Mucosa of descending colon (tissue), 3 donors: ENCODE measurements around the gene RSAD1. TPM values are rescaled to one million over a fixed set of nuclear protein-coding genes. Genes with fewer than 3 reads are reported as not detected.

Source experiments
- ATAC-seq: fragments of 200-7000 bp; cut with Tn5 transposase; one replicate; pipeline ENCODE4 v1.9.1; 2020; ENCODE audit warnings: mild to moderate bottlenecking, moderate library complexity
- DNase-seq, 3 donors: peaks; one replicate each; pipeline ENCODE4 v3.0.0-alpha.2; 2020
- H3K36me3 ChIP-seq: fragments of 200-600 bp; one replicate; pipeline ENCODE4 v1.8.0; 2021; ENCODE audit warnings: low read depth, mild to moderate bottlenecking
- H3K4me1 ChIP-seq: fragments of 200-600 bp; one replicate; pipeline ENCODE4 v1.8.0; 2021; ENCODE audit warnings: low read depth, mild to moderate bottlenecking
- H3K4me3 ChIP-seq: fragments of 200-600 bp; one replicate; pipeline ENCODE4 v1.8.0; 2021; ENCODE audit warnings: mild to moderate bottlenecking
- H3K9me3 ChIP-seq: fragments of 200-600 bp; one replicate; pipeline ENCODE4 v1.8.0; 2021; ENCODE audit warnings: mild to moderate bottlenecking
- intact Hi-C, 2 donors: fragments of 100-400 bp; cut with DNase I in 1 of 2; cut with micrococcal nuclease in 1 of 2; formaldehyde crosslinking; loops; one replicate each; pipeline versions ENCODE4 v1.11.0 to v1.11.1; 2022; cut with DNase I, micrococcal nuclease
- total RNA-seq, 3 donors: library from RNA; stranded (reverse); fragmentation: NEBNext Ultra II Directional in 2 of 3; extraction: Animal tissue kit (Norgen Biotek cat#: 25700) in 2 of 3; gene quantifications; one replicate each; pipeline versions ENCODE4 v1.2.1 to v1.2.4, GENCODE V29; 2021 to 2023
- TF ChIP-seq, protein P1 (sequence below): fragments of 200-600 bp; IDR thresholded peaks from one replicate; pipeline ENCODE4 v1.8.0; 2022; ENCODE audit warnings: antibody characterized with exemption, mild to moderate bottlenecking
- donor health status: DM: no; HTN: no; CAD: no; lungs with moderate emphysema.
- donor health status: DM: no; HTN: no; CAD: no.
- donor health status: DM: no; HTN: yes; CAD: no.

The RSAD1 gene
- total RNA-seq, 3 donors from 2014 or later = 35.9 to 38.2 (median 37.7) TPM

DNA sequence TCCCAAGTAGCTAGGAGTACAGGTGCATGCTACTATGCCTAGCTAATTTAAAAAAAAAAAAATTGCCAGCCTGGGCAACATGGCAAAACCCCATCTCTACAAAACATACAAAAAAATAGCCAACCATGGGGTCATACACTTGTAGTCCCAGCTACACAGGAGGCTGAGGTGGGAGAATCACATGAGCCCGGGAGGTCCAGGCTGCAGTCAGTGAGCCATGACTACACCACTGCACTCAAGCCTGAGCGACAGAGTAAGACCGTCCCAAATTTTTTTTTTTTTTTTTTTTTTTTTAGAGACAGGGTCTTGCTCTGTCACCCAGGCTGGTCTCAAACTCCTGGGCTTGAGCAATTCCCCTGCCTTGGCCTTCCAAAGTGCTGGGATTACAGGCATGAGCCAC, 24.8 kb upstream of the RSAD1 start:
- H3K9me3 ChIP-seq = no peaks in the 10 kb centered on the region
- no peaks in the 10 kb centered on the region for H3K36me3 ChIP-seq
- H3K4me3 ChIP-seq = no peak overlapping the region
- no peak for DNase-seq
- ATAC-seq = no peak
- TF ChIP-seq, protein P1, sequence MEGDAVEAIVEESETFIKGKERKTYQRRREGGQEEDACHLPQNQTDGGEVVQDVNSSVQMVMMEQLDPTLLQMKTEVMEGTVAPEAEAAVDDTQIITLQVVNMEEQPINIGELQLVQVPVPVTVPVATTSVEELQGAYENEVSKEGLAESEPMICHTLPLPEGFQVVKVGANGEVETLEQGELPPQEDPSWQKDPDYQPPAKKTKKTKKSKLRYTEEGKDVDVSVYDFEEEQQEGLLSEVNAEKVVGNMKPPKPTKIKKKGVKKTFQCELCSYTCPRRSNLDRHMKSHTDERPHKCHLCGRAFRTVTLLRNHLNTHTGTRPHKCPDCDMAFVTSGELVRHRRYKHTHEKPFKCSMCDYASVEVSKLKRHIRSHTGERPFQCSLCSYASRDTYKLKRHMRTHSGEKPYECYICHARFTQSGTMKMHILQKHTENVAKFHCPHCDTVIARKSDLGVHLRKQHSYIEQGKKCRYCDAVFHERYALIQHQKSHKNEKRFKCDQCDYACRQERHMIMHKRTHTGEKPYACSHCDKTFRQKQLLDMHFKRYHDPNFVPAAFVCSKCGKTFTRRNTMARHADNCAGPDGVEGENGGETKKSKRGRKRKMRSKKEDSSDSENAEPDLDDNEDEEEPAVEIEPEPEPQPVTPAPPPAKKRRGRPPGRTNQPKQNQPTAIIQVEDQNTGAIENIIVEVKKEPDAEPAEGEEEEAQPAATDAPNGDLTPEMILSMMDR = no peak
- H3K4me1 ChIP-seq = peaks cover 51% of the 10 kb centered on the region
- intact Hi-C loops = no loop called here

DNA sequence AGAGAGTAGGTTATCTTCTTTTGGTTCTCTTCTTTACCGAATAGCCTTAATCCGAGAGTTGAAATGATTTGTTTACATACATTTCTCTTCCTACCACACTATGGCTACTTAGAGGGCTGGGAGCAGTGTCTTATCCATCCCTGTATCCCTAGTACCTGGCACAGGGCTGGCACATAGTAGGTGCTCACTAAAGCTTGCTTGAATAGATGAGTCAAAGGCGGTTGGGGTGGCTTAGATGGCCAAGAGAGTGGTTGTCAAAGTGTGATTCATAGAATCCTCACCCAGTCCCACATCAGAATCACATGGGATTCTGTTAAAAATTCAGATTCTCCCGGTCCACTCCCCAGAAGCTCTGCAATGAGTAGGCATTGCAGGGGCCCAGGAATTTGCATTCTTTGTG, 21.0 kb upstream of the RSAD1 start:
- H3K4me3 ChIP-seq = no peak overlapping the region
- TF ChIP-seq, protein P1 = no peak
- intact Hi-C loops = no loop called here
- ATAC-seq (no peak), DNase-seq (no peak)
- no peaks in the 10 kb centered on the region for H3K36me3 ChIP-seq
- H3K4me1 ChIP-seq = peaks cover 37% of the 10 kb centered on the region
- no peaks in the 10 kb centered on the region for H3K9me3 ChIP-seq

DNA sequence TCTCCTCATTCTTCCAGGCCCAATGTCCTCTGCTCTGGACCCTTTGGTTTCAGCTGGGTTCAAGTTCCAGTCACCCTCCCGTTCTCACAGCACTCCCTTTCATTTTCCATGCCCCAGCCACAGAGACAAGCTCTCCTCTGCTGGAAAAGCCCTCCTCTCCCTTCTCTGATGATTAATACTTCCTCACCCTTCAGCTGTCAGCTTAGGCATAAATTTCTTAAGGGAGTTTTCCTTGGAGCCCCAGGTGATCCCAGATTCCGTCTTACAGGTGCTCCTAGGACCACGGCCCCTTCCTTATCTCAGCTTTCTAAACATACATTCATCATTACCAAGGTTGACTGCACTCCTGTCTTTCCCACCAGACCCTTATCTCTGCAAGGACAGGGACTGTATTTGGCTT, 20.4 kb upstream of the RSAD1 start:
- H3K36me3 ChIP-seq = no peaks in the 10 kb centered on the region
- intact Hi-C loops = no loop called here
- H3K4me3 ChIP-seq = no peak overlapping the region
- TF ChIP-seq, protein P1 = no peak
- DNase-seq (peak in 1 of 3 donors; percentile 2), ATAC-seq (peak; percentile 3)
- H3K9me3 ChIP-seq = no peaks in the 10 kb centered on the region
- peaks cover 30% of the 10 kb centered on the region for H3K4me1 ChIP-seq

DNA sequence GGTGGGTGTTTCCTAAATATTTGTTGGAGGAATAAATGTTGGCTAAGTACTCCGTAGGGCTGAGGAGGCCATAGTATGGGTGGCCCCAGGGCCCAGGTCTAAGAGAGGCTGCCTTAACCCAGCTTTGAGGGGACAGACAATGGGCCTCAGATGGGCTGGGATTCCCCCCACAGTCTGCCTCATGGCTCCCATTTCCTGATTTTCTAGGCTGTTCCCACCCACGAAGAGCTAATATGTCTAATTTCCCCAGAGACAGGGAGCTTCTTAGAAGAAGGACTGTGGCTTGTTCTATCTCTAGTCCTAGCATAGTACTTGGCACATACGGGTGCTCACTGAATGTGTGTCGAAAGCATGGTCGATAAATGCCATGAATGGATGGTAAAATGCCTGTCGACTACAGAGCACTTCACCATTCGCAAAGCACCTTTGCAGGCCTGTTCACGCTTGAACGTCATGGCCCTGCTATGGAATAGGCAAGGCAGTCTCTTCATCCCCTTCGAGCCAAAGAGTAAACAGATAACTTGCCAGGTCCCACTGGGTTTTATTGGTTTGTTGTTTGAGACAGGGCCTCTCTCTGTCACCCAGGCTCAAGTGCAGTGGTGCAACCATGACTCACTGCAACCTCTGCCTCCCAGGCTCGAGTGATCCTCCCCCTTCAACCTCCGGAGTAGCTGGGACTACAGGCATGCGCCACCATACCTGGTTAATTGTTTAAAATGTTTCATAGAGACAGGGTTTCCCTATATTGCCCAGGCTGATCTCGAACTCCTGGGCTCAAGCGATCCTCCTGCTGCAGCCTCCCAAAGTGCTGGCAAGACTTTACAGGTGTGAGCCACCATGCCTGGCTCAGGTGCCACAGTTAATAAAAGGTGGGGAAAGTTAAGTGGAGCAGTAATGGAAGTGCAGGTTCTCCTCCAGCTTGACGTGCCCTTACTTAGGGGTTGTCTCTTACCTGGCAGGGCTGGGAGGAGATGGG, 19.7 kb upstream of the RSAD1 start:
- intact Hi-C loops = no loop called here
- ATAC-seq = peak; percentile 79
- Histone ChIP-seq H3K9me3 (no peaks in the 10 kb centered on the region), H3K36me3 (no peaks in the 10 kb centered on the region), H3K4me1 (peaks cover 26% of the 10 kb centered on the region), H3K4me3 (no peak overlapping the region)
- TF ChIP-seq, protein P1 = no peak
- DNase-seq = peak in 1 of 3 donors; percentile 48

DNA sequence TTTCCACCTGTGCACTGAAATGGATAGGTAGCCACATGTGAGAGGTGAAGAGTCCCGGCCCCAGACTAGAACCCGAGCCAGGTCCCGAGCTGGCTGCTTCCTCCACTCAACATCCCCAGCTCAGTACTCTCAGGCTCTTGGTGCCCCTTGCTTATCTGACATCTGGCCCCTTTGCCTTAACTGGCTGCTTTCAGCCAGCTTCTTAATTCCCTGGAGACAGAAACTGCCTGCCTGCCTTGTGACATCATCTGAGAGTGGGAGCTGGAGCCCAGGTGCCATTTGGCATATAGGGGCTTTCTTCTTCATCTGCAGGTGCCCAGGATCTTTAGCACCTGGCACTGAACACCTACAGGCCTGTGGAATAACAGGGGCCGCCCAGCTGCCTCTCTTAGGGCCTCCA, 18.9 kb upstream of the RSAD1 start:
- TF ChIP-seq, protein P1 = no peak
- intact Hi-C loops = no loop called here
- Histone ChIP-seq H3K9me3 (no peaks in the 10 kb centered on the region), H3K4me1 (peaks cover 19% of the 10 kb centered on the region), H3K4me3 (no peak overlapping the region), H3K36me3 (no peaks in the 10 kb centered on the region)
- peak in 1 of 3 donors; percentile 29 for DNase-seq
- no peak for ATAC-seq
